NCI-H2081 (cell line): ENCODE measurements around the gene IL1RL2.

Experiments
- DNase-seq, 2 experiments: peaks; one replicate each; lab custom pipeline; 2025; lab: John Stamatoyannopoulos, UW

IL1RL2 gene

GRCh38 chr2:102186791-102187495, at the start of gene IL1RL2:
IL1RL2 (plus strand) TSS chr2:102187023; CDS start chr2:102187868, 845 bp downstream.
- DNase-seq: no peak

GRCh38 chr2:102137138-102137537, 49.7 kb upstream of the IL1RL2 start:
- no peak for DNase-seq

- no peak for DNase-seq
Observed at GRCh38 chr2:102138331-102138730, 48.5 kb upstream of the IL1RL2 start.

GRCh38 chr2:102139851-102140250, 47.0 kb upstream of the IL1RL2 start:
- no peak for DNase-seq

- no peak for DNase-seq
Observed at GRCh38 chr2:102140377-102140776, 46.4 kb upstream of the IL1RL2 start.

GRCh38 chr2:102141011-102141943, 45.5 kb upstream of the IL1RL2 start:
- DNase-seq: no peak

- DNase-seq: no peak
Observed at GRCh38 chr2:102141970-102142828, 44.6 kb upstream of the IL1RL2 start, which contains the start of gene IL1R1. IL1R1 (plus strand) TSS chr2:102142746; CDS start chr2:102157725, 14,979 bp downstream.

GRCh38 chr2:102142829-102143449, 43.9 kb upstream of the IL1RL2 start:
- no peak for DNase-seq

- DNase-seq: no peak
Observed at GRCh38 chr2:102143450-102143985, 43.3 kb upstream of the IL1RL2 start.

GRCh38 chr2:102144128-102144527, 42.7 kb upstream of the IL1RL2 start:
- DNase-seq: no peak

GRCh38 chr2:102145107-102145506, 41.7 kb upstream of the IL1RL2 start:
- DNase-seq: no peak

- DNase-seq: no peak
Observed at GRCh38 chr2:102145934-102146333, 40.9 kb upstream of the IL1RL2 start.

- no peak for DNase-seq
Observed at GRCh38 chr2:102147935-102148334, 38.9 kb upstream of the IL1RL2 start.

GRCh38 chr2:102149243-102149642, 37.6 kb upstream of the IL1RL2 start:
- DNase-seq: no peak

- no peak for DNase-seq
Observed at GRCh38 chr2:102149644-102150455, 37.0 kb upstream of the IL1RL2 start.

GRCh38 chr2:102154364-102154763, 32.5 kb upstream of the IL1RL2 start:
- DNase-seq: no peak

- DNase-seq: no peak
Observed at GRCh38 chr2:102154946-102155702, 31.7 kb upstream of the IL1RL2 start.

GRCh38 chr2:102155703-102156515, 30.9 kb upstream of the IL1RL2 start:
- no peak for DNase-seq
